GM21360 (cell line): ENCODE results near the gene SCLY.

Experiments
- ATAC-seq: cut with Tn5 transposase; IDR thresholded peaks from one replicate; pipeline ENCODE4 v1.9.1; 2021; ENCODE audit warnings: mild to moderate bottlenecking, moderate library complexity; ENCODE audit not compliant: unreplicated experiment

Gene SCLY

DNA sequence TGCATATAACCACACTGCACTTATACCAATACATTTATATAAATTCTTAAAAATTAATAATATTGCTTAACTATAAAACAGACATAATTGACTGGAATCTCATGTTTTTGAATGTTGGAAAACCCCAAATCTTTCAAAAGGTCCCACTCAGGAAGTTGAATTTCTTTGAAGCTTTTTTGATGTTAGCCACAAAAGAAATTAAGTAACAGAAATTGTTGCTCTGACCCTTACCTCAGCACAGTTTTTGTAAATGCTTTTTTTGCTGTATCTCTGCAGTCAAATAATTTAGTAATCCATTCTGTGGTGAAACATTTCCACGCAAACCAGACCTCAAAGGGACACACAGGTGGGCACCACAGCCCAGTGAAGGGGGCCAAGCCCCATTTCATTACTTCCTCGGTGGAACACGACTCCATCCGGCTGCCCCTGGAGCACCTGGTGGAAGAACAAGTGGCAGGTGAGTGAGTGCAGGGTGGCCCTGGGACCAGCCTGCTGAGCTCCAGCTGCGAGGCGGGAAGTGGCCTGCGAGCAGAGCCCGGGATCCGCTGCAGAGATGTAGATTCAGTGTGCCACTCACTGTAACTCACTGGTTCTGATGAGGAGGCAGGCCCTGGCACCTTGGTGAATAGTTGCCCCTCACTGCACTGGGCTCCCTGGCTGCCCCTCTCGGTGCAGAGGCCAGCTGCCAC is 8.4 kb downstream of the SCLY start:
- no peak for ATAC-seq

- ATAC-seq, result no peak
Measured at GRCh38 chr2:238069877-238070276, 9.1 kb downstream of the SCLY start.

GRCh38 chr2:238075397-238075796 is 14.6 kb downstream of the SCLY start:
- no peak for ATAC-seq

GRCh38 chr2:238077292-238077691 is 16.5 kb downstream of the SCLY start:
- ATAC-seq, result no peak

- ATAC-seq, result no peak
Measured at GRCh38 chr2:238079874-238080327, 19.1 kb downstream of the SCLY start.

DNA sequence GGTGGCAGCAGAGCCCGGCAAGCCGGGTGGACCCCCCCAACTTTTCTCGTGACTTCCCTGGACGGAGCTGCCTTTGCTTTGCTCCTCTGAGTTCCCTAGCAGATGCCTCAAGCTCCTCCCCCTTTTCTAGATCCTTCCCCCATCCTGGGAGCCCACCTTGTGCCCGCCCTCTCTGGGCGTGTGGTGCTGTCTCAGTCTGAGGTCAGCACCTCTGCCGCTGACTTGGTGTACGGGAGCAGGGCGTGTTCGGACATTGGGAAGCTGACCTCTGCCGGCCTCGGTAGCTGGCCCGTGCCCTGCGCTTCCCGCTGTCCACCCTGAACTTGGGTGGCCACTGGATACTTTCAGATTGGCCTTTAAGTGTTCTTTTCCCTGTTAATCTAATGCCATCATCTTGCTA is 19.7 kb downstream of the SCLY start:
- ATAC-seq, result no peak

- no peak for ATAC-seq
Measured at GRCh38 chr2:238081150-238081549, 20.3 kb downstream of the SCLY start.

DNA sequence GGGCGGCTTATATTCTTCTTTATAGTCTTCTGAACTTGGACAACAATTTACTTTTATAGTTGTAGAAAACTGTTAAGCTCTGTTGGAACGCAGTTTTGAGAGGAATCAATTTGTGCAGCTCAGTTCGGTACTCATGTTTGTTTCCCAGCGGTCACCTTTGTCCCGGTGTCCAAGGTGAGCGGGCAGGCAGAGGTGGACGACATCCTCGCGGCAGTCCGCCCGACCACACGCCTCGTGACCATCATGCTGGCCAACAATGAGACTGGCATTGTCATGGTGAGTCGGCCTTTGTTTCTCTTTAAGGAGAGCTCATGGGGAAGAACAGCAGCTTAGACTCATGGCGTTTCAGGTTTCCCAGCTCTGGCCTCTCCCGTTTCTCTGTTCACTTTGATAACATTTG is 20.8 kb downstream of the SCLY start:
- no peak for ATAC-seq

DNA sequence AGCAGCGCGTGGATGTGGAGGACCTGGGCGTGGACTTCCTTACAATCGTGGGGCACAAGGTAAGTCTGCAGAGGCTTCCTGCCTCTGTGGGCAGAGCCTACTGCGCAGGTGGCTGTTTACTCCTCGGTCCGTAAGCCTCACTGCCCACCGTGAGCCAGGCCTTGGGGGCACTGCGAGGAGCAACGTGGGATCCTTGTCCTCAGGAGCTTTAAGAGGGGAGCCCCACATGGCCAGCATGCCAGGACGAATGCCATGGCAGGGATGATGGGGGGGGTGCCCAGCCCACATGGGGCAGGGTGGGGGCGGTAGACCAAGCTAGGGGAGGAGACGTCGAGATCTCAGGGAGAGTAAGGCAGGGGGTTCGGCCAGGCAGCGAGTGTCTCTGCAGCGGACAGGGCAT is 21.4 kb downstream of the SCLY start:
- ATAC-seq, result no peak

- ATAC-seq, result no peak
Measured at GRCh38 chr2:238082827-238083226, 22.0 kb downstream of the SCLY start.

DNA sequence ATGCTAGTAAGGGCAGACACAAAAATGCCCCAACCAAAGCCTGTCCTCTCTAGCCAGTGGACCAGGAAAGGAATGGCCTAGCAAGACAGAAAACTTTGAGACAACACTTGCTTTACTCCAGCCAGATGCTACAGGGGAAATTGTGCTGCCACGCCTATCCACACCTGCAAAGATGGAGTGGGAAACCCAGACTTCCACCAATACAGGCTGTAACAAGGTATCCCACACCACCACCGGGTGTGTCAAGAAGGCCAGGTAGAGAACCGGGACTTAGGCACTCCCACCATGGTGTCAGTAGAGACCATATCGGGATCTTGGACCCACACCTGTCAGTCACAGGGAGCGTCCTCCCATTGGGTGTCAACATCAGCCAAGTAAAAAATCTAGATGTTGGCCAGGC is 23.1 kb downstream of the SCLY start:
- no peak for ATAC-seq

- no peak for ATAC-seq
Measured at GRCh38 chr2:238084761-238085160, 24.0 kb downstream of the SCLY start.

DNA sequence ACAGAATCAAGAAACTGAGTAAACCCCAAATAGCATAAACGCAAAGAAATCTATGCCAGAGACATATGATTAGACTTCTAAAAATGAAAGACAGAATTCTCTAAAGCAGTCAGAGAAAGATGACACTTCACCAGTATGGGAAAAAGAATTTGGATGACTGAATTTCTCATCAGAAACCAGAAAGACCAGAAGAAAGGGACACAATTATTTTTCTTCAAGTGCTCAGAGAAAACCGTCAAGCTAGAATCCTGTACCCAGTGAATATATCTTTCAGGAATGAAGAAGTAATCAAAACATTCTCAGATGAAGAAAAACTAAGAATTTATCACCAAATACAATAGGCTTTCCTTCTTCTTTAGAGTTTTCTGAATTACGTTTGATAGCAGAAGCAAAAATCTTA is 25.1 kb downstream of the SCLY start:
- no peak for ATAC-seq

DNA sequence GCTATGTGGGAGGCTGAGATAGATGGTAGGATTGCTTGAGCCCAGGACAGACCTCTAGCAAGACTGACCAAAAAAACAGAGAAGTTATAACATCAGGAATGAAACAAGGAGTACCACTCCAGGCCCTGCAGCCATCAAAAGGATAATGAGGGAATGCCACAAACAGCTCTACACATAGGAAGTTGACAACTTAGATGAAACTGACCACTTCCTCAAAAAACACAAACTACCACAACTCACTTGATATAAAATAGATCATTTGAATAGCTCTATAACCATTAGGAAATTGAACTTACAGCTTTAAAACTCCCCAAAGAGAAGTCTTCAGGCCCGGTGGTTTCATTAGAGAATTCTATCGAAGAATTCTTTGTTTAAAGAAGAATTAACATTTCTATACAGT is 26.4 kb downstream of the SCLY start:
- ATAC-seq, result no peak

DNA sequence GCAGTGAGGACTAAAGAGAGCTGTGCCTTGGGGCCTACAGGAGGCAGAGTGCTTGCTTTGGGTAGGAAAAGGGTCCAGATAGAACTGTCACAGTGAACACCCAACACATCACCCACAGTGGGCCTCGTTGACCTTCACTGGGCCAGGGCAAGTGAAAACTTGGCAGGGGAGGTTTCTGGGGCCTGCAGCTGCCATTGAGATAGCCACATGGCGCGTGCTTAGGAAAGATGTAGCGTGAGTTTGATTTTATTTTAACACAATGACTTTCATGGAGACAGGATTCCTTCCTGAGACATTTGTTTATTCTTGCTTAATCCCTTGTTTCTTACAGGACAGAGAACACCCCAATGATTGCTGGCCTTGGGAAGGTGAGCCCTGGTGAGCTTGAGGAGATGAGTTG is 30.1 kb downstream of the SCLY start:
- ATAC-seq, result no peak

DNA sequence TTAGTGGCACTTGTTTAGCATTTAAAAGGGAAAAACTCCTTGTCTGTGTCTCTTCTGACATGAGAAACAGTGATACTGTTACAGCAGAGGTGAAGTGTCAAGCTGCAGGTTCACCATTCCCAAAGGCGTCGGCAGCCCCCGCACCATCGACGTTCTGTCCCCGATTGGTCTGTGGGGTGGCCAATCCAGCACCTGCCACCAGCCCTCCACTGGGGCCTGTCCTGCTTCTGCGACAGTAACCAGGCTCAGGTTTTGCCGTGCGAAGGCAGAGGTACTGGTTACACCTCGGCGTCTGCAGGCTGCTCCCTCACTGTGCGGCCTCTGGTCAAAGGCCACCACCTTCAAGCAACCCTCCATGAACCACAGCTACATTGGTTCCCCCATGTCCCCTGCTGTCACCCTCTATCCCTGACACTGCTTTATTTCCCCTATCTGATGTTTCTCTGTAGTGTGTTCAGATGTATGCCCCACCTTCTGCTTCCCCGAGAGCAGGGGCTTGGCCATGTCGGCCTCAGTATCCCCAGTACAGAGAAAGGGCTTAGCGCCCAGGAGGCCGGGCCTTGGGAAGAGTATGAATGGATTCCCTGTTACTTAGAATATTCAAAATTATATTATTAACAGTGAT is 30.7 kb downstream of the SCLY start:
- no peak for ATAC-seq

DNA sequence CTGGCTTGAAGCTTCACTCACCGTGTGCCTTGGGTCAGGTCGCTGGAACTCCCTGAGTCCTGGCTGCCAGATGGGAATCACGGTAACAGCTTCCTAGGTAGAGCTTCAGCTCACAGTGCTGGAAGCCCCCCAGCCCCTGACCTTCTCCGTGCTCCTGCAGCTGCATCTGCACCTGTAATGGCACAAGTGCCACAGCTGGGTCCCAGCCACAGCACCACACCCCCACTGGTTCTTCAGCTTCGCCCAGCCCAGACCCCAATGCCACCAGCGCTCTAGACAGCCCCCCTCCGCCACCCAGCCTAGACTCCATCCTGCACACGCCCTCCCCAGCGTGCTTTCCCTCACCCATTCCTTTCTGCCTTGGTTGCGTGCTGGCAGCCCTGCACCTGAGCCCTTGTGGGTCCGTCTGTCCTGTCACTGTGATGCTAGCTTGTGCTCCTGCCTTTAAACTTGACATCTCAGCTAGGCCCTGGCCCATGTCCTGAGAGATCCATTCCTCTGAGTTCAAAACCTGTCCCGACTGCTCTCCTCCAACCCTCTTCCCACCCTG is 31.8 kb downstream of the SCLY start:
- ATAC-seq, result no peak

DNA sequence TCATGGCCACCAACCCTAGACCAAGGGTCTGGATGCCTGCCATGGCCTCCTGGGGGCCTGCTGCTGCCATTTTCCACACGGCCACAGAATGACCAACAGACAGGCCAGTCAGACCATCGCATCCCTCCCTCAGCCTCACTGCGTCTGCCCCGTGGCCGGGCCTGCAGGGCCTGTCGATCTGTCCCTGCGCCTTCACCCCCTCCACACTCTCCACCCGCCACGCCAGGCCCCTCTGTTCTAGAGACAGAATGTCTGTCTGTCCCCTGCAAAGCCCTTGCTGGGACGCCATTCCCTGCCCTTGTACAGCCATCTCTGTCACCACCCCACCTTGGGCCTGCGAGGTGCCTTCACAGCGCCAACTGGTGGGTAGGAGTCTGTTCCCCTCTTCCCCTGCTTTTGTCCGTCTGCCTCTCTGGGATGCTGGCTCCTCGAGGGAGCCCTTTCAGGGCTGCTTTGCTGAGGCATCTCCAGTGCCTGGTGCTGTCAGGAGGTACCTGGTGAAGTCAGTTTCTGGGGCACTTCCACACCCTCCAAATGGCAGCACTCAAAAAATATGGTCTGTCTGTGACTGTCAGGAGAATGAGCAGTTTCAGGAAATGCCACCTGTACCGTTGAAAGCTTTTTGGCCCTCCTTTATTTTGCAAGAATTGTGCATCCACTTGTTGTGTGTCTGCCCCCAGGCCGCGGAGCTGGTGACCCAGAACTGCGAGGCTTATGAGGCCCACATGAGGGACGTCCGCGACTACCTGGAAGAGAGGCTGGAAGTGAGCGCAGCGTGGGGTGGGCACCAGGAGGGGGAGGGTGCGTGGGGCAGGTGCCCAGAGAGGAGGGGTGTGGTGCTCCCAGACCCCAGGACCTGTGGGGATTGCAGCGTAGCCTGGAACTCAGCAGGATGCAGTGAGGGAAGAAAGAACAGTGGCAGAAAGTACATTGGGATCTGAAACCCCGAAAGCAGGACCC is 32.7 kb downstream of the SCLY start:
- no peak for ATAC-seq

GRCh38 chr2:238094438-238095022 is 33.7 kb downstream of the SCLY start:
- ATAC-seq, result no peak

GRCh38 chr2:238095143-238095542 is 34.3 kb downstream of the SCLY start:
- no peak for ATAC-seq
